Smooth muscle cell (in vitro differentiated cells): ENCODE results near the gene SRGAP1. TPM values are rescaled to one million over a fixed set of nuclear protein-coding genes. Genes with fewer than 3 reads are reported as not detected.

Experiments
- DNase-seq: peaks from one replicate; lab custom pipeline; 2025; ENCODE audit not compliant: unreplicated experiment; lab: John Stamatoyannopoulos, UW
- H2AFZ ChIP-seq: fragments of 200-600 bp; sonication (generic); 2 replicates; pipeline ENCODE4 v1.6.0; 2016; ENCODE audit warnings: antibody characterized with exemption, low read depth, mild to moderate bottlenecking
- H3F3A ChIP-seq: fragments of 200-600 bp; sonication (generic); 2 replicates; pipeline ENCODE4 v1.6.0; 2017; ENCODE audit warnings: antibody characterized with exemption, low read depth
- H3K27ac ChIP-seq: fragments of 200-600 bp; sonication (generic); 2 replicates; pipeline ENCODE4 v1.5.1; 2016; ENCODE audit warnings: low read depth, mild to moderate bottlenecking
- H3K27me3 ChIP-seq: fragments of 200-600 bp; sonication (generic); 2 replicates; pipeline ENCODE4 v1.6.1; 2016; ENCODE audit warnings: low read depth, mild to moderate bottlenecking
- H3K36me3 ChIP-seq: fragments of 200-600 bp; sonication (generic); 2 replicates; pipeline ENCODE4 v1.5.1; 2016; ENCODE audit warnings: low read depth
- H3K4me1 ChIP-seq: fragments of 200-600 bp; sonication (generic); 2 replicates; pipeline ENCODE4 v1.5.1; 2016; ENCODE audit warnings: low read depth
- H3K4me2 ChIP-seq: fragments of 200-600 bp; sonication (generic); 2 replicates; pipeline ENCODE4 v1.6.0; 2016; ENCODE audit warnings: mild to moderate bottlenecking
- H3K4me3 ChIP-seq: fragments of 200-600 bp; sonication (generic); 2 replicates; pipeline ENCODE4 v1.5.1; 2016; ENCODE audit warnings: mild to moderate bottlenecking
- H3K79me2 ChIP-seq: fragments of 200-600 bp; sonication (generic); 2 replicates; pipeline ENCODE4 v1.6.0; 2016; ENCODE audit warnings: low read depth, mild to moderate bottlenecking
- H3K9ac ChIP-seq: fragments of 200-600 bp; sonication (generic); 2 replicates; pipeline ENCODE4 v1.6.0; 2016; ENCODE audit warnings: low read depth
- H3K9me3 ChIP-seq: fragments of 200-600 bp; sonication (generic); replicated peaks from 2 replicates; pipeline ENCODE4 v1.5.1; 2016; ENCODE audit warnings: low read depth
- H4K20me1 ChIP-seq: fragments of 200-600 bp; sonication (generic); 2 replicates; pipeline ENCODE4 v1.6.0; 2016; ENCODE audit warnings: low read depth
- CTCF ChIP-seq: fragments of 200-600 bp; sonication (generic); IDR thresholded peaks from 2 replicates; pipeline ENCODE4 v1.5.1; 2017; ENCODE audit warnings: borderline replicate concordance, mild to moderate bottlenecking, antibody characterized with exemption; ENCODE audit not compliant: insufficient read depth, poor library complexity, severe bottlenecking
- WGBS: methylation state at CpG from one replicate; pipeline ENCODE4 v1.1.7; 2016; ENCODE audit warnings: low lambda C conversion rate; 5-methylcytosine and 5-hydroxymethylcytosine counted together
- polyA plus RNA-seq: library from polyadenylated mRNA; unstranded; fragments of >200 nt; fragmentation: Nextera tagmentation; extraction: Ambion mirVana; gene quantifications from 2 replicates; pipeline ENCODE4 v1.2.1, GENCODE V29; 2016
- total RNA-seq: library from RNA; depleted of rRNA; stranded (reverse); fragments of >200 nt; gene quantifications from 2 replicates; pipeline ENCODE4 v1.2.3, GENCODE V29; 2014

The SRGAP1 gene
- total and polyA plus RNA-seq, 2 experiments from 2014 or later: 4.0 to 5.9 TPM

- TF ChIP-seq CTCF: no peak
- peaks cover 10% of the 10 kb centered on the region for H3K79me2 ChIP-seq
- no peak overlapping the region for H3K9ac ChIP-seq
- no peak overlapping the region for H3K4me3 ChIP-seq
- no peaks in the 10 kb centered on the region for H3K36me3 ChIP-seq
- H2AFZ ChIP-seq: no peak overlapping the region
- WGBS: 99% methylated on average over 5 of the region's 5 CpGs
- H4K20me1 ChIP-seq: peaks cover 42% of the 10 kb centered on the region
- no peaks in the 10 kb centered on the region for H3K27me3 ChIP-seq
- no peak overlapping the region for H3K27ac ChIP-seq
- no peaks in the 10 kb centered on the region for H3F3A ChIP-seq
- H3K9me3 ChIP-seq: no peaks in the 10 kb centered on the region
- no peak for DNase-seq
- H3K4me1 ChIP-seq: peaks cover 8% of the 10 kb centered on the region
- H3K4me2 ChIP-seq: no peak overlapping the region
Measured at GRCh38 chr12:63961048-63961447, 116.5 kb downstream of the SRGAP1 start.

GRCh38 chr12:63961543-63961942, 117.0 kb downstream of the SRGAP1 start:
- no peak for TF ChIP-seq CTCF

GRCh38 chr12:63963868-63964267, 119.4 kb downstream of the SRGAP1 start:
- no peak overlapping the region for H3K4me2 ChIP-seq
- TF ChIP-seq CTCF: no peak
- peaks cover 10% of the 10 kb centered on the region for H3K79me2 ChIP-seq
- H3K4me3 ChIP-seq: no peak overlapping the region
- 91% methylated on average over 2 of the region's 2 CpGs for WGBS
- peaks cover 17% of the 10 kb centered on the region for H4K20me1 ChIP-seq
- H3K9me3 ChIP-seq: no peaks in the 10 kb centered on the region
- no peak overlapping the region for H2AFZ ChIP-seq
- no peak for DNase-seq
- no peaks in the 10 kb centered on the region for H3F3A ChIP-seq
- H3K36me3 ChIP-seq: no peaks in the 10 kb centered on the region
- peaks cover 8% of the 10 kb centered on the region for H3K4me1 ChIP-seq
- no peaks in the 10 kb centered on the region for H3K27me3 ChIP-seq
- H3K9ac ChIP-seq: no peak overlapping the region
- H3K27ac ChIP-seq: no peak overlapping the region

More at GRCh38 chr12:63961543-63961942, 117.0 kb downstream of the SRGAP1 start:
- 99% methylated on average over 3 of the region's 3 CpGs for WGBS
- peaks cover 39% of the 10 kb centered on the region for H4K20me1 ChIP-seq
- H3K4me1 ChIP-seq: peaks cover 8% of the 10 kb centered on the region
- no peak overlapping the region for H3K4me2 ChIP-seq
- H3K4me3 ChIP-seq: no peak overlapping the region
- H3K9me3 ChIP-seq: no peaks in the 10 kb centered on the region
- H3K36me3 ChIP-seq: no peaks in the 10 kb centered on the region
- H3K27me3 ChIP-seq: no peaks in the 10 kb centered on the region
- DNase-seq: no peak
- no peaks in the 10 kb centered on the region for H3F3A ChIP-seq
- no peak overlapping the region for H2AFZ ChIP-seq
- H3K79me2 ChIP-seq: peaks cover 10% of the 10 kb centered on the region
- no peak overlapping the region for H3K27ac ChIP-seq
- no peak overlapping the region for H3K9ac ChIP-seq

- WGBS: 92% methylated on average over 1 of the region's 1 CpG
- Histone ChIP-seq H3K79me2 (peaks cover 10% of the 10 kb centered on the region), H3K27me3 (no peaks in the 10 kb centered on the region), H3K27ac (no peak overlapping the region), H3K36me3 (no peaks in the 10 kb centered on the region), H3K4me1 (peaks cover 8% of the 10 kb centered on the region), H2AFZ (no peak overlapping the region), H4K20me1 (peaks cover 14% of the 10 kb centered on the region), H3K9ac (no peak overlapping the region), H3F3A (no peaks in the 10 kb centered on the region), H3K4me3 (no peak overlapping the region), H3K4me2 (no peak overlapping the region), H3K9me3 (no peaks in the 10 kb centered on the region)
- TF ChIP-seq CTCF: no peak
- DNase-seq: no peak
Measured at GRCh38 chr12:63964301-63964700, 119.8 kb downstream of the SRGAP1 start.
